HCT116 (cell line): ENCODE measurements around the gene STAT2. TPM values are rescaled to one million over a fixed set of nuclear protein-coding genes. Genes with fewer than 3 reads are reported as not detected.

ENCODE experiments used
- ATAC-seq: fragments of 200-7000 bp; cut with Tn5 transposase; 2 replicates; pipeline ENCODE4 v1.9.1; 2020; ENCODE audit warnings: mild to moderate bottlenecking, moderate library complexity
- BruUV-seq: library from RNA; stranded (reverse); fragments of 400-500 nt; replicated peaks from 2 replicates; lab custom pipeline; 2021; lab: Mats Ljungman, UMichigan
- CTCF ChIA-PET: fragments of 300-600 bp; sonication (Branson Sonifier 250); formaldehyde crosslinking; loops from one replicate; lab custom pipeline; 2021; ENCODE audit warnings: antibody characterized with exemption; lab: Charles Lee
- POLR2A ChIA-PET: fragments of 300-600, 350-600 bp; sonication (Branson Sonifier 250); formaldehyde crosslinking; loops from one replicate; lab custom pipeline; 2021; ENCODE audit warnings: antibody characterized with exemption; lab: Charles Lee
- RAD21 ChIA-PET, 2 experiments: fragments of 300-600 bp; sonication (Branson Sonifier 250); formaldehyde crosslinking; loops; one replicate each; lab custom pipeline; 2023; ENCODE audit warnings: low total read pairs in 2 of 2; ENCODE audit not compliant: uncharacterized antibody in 2 of 2, unreplicated experiment in 2 of 2, low non-redundant PET in 1 of 2; lab: Charles Lee
- DNase-seq: peaks from one replicate; pipeline ENCODE4 v3.0.0-alpha.2; 2010; ENCODE audit warnings: low read depth, low spot score
- H2AFZ ChIP-seq: fragments of 200-600 bp; shearing (Covaris generic), sonication (generic); 2 replicates; pipeline ENCODE4 v1.6.1; 2017; ENCODE audit warnings: low read depth, mixed run types, mixed read lengths, antibody characterized with exemption, low read length; ENCODE audit not compliant: poor library complexity, severe bottlenecking
- H3K27ac ChIP-seq: 2 replicates; pipeline ENCODE4 v1.5.1; 2012; ENCODE audit warnings: low read depth, low read length
- H3K27me3 ChIP-seq: fragments of 200-600 bp; sonication (generic); 2 replicates; pipeline ENCODE4 v1.6.1; 2016; ENCODE audit warnings: mixed run types, low read length, mixed read lengths; ENCODE audit not compliant: insufficient read depth
- H3K36me3 ChIP-seq, 2 experiments: fragments of 200-500 bp in 1 of 2; fragments of 200-600 bp in 1 of 2; sonication (Bioruptor generic) in 1 of 2; sonication (generic) in 1 of 2; 2 replicates each; pipeline versions ENCODE4 v1.5.1 to v1.6.1; 2014 to 2016; ENCODE audit warnings: low read length in 2 of 2, inconsistent platforms in 1 of 2, mixed read lengths in 1 of 2, mixed run types in 1 of 2; ENCODE audit not compliant: insufficient read depth in 2 of 2, control insufficient read depth in 1 of 2
- H3K4me1 ChIP-seq, 2 experiments: fragments of 200-600 bp in 1 of 2; sonication (generic) in 1 of 2; 2 replicates each; pipeline versions ENCODE4 v1.5.1 to v1.6.1; 2012 to 2017; ENCODE audit warnings: low read length in 2 of 2, inconsistent platforms in 1 of 2, mild to moderate bottlenecking in 1 of 2, mixed read lengths in 1 of 2, mixed run types in 1 of 2, moderate library complexity in 1 of 2; ENCODE audit not compliant: insufficient read depth in 2 of 2, control insufficient read depth in 1 of 2
- H3K4me2 ChIP-seq: fragments of 200-600 bp; sonication (generic); 2 replicates; pipeline ENCODE4 v1.6.1; 2017; ENCODE audit warnings: mixed run types, low read length, mixed read lengths
- H3K4me3 ChIP-seq, 2 experiments: fragments of 200-600 bp in 1 of 2; sonication (generic) in 1 of 2; replicated peaks in 1 of 2; 2 replicates each; pipeline ENCODE4 v1.5.1; 2011 to 2016; ENCODE audit warnings: low read length in 2 of 2, control low read depth in 1 of 2, low read depth in 1 of 2, mild to moderate bottlenecking in 1 of 2, mixed read lengths in 1 of 2, mixed run types in 1 of 2
- H3K79me2 ChIP-seq: fragments of 200-600 bp; sonication (generic); 2 replicates; pipeline ENCODE4 v1.6.1; 2017; ENCODE audit warnings: mild to moderate bottlenecking, mixed run types, low read length, moderate library complexity, mixed read lengths; ENCODE audit not compliant: insufficient read depth
- H3K9ac ChIP-seq: fragments of 200-600 bp; sonication (generic); 2 replicates; pipeline ENCODE4 v1.6.1; 2016; ENCODE audit warnings: low read length, mixed read lengths
- H3K9me2 ChIP-seq: fragments of 200-600 bp; sonication (generic), shearing (Covaris generic); 2 replicates; pipeline ENCODE4 v1.6.1; 2017; ENCODE audit warnings: mixed run types, mild to moderate bottlenecking, moderate library complexity; ENCODE audit not compliant: insufficient read depth
- H3K9me3 ChIP-seq, 2 experiments: fragments of 200-500 bp in 1 of 2; fragments of 200-600 bp in 1 of 2; sonication (Bioruptor generic) in 1 of 2; sonication (generic) in 1 of 2; 2 replicates each; pipeline ENCODE4 v1.6.1; 2014 to 2017; ENCODE audit warnings: low read length in 2 of 2, mixed read lengths in 2 of 2, inconsistent platforms in 1 of 2, low read depth in 1 of 2, mild to moderate bottlenecking in 1 of 2, mixed run types in 1 of 2, moderate library complexity in 1 of 2; ENCODE audit not compliant: control insufficient read depth in 1 of 2, insufficient read depth in 1 of 2
- H4K20me1 ChIP-seq: fragments of 200-600 bp; sonication (generic), shearing (Covaris generic); 2 replicates; pipeline ENCODE4 v1.6.1; 2017; ENCODE audit warnings: mixed run types, mild to moderate bottlenecking, moderate library complexity; ENCODE audit not compliant: insufficient read depth
- CBX3 ChIP-seq: IDR thresholded peaks from 2 replicates; pipeline ENCODE4 v1.6.1; 2012; ENCODE audit warnings: low read depth
- CEBPB ChIP-seq: IDR thresholded peaks from 2 replicates; pipeline ENCODE4 v1.6.1; 2012; ENCODE audit warnings: low read depth
- EGR1 ChIP-seq: IDR thresholded peaks from 2 replicates; pipeline ENCODE4 v1.6.1; 2012; ENCODE audit warnings: low read depth
- ELF1 ChIP-seq: IDR thresholded peaks from 2 replicates; pipeline ENCODE4 v1.6.1; 2012; ENCODE audit warnings: low read depth, borderline replicate concordance
- EZH2phosphoT487 ChIP-seq: fragments of 200-600 bp; IDR thresholded peaks from 2 replicates; pipeline ENCODE4 v1.6.1; 2018; ENCODE audit warnings: antibody characterized with exemption, borderline replicate concordance
- JUND ChIP-seq: IDR thresholded peaks from 2 replicates; pipeline ENCODE4 v1.6.1; 2012
- POLR2AphosphoS5 ChIP-seq: IDR thresholded peaks from 2 replicates; pipeline ENCODE4 v1.6.1; 2011; ENCODE audit warnings: mild to moderate bottlenecking, low read depth, low read length, moderate library complexity
- REST ChIP-seq: IDR thresholded peaks from 2 replicates; pipeline ENCODE4 v1.6.1; 2012; ENCODE audit warnings: low read depth
- ZNF274 ChIP-seq: fragments of 200-500 bp; sonication (Bioruptor generic); IDR thresholded peaks from 2 replicates; pipeline ENCODE4 v1.6.1; 2014; ENCODE audit warnings: mild to moderate bottlenecking, low read depth, low read length, inconsistent platforms
- intact Hi-C: fragments of 100-400 bp; cut with micrococcal nuclease; formaldehyde crosslinking; loops from 2 replicates; pipeline ENCODE4 v1.10.0; 2022
- total RNA-seq: library from RNA; stranded (reverse); gene quantifications from one replicate; pipeline ENCODE4 v1.2.1, GENCODE V29; 2021; ENCODE audit not compliant: unreplicated experiment
- TF ChIP-seq, protein P1 (sequence below): IDR thresholded peaks from 2 replicates; pipeline ENCODE4 v1.6.1; 2012

Gene STAT2
- total RNA-seq, 1 experiment from 2014 or later, result 53.1 TPM

DNA sequence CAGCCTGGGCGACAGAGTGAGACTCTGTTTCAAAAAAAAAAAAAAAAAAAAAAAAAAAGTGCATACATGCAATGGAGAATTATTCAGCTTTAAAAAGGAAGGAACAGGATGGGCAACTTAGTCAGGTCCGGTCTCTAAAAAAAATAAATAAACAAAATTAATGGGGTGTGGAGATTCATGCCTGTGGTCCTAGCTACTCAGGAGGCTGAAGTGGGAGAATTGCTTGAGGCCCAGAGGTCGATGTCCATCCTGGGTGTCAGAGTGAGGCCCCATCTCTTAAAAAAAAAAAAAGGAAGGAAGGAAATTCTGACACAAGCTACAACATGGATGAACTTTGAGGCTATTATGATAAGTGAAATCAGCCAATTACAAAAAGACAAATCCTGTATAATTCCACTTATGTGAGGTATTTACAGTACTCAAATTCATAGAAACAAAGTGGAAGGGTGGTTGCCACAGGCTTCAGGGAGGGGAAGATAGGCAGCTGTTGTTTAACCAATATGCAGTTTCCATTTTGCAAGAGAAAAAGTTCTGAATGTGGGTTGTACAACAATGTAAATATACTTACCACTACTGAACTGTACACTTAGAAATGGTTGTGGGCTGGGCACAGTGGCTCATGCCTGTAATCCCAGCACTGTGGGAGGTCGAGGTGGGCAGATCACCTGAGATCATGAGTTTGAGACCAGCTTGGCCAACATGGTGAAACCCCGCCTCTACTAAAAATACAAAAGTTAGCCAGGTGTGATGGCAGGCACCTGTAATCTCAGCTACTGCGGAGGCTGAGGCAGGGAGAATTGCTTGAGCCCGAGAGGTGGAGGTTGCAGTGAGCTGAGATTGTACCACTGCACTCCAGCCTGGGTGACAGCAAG, 15.1 kb upstream of the STAT2 start:
- no peaks in the 10 kb centered on the region for H4K20me1 ChIP-seq
- H3K9me3 ChIP-seq, result no peaks in the 10 kb centered on the region
- POLR2A ChIA-PET, result no interaction called here
- RAD21 ChIA-PET, result interaction anchor here (0.6 to 0.7 kb wide), 3 partner anchors 8 to 101 kb away, joined by 3 read pairs; no protein-coding TSS in a partner anchor
- DNase-seq (no peak), ATAC-seq (no peak)
- intact Hi-C loops, result no loop called here
- no peaks in the 10 kb centered on the region for H3K9me2 ChIP-seq
- TF ChIP-seq EGR1, result no peak
- H3K9ac ChIP-seq, result no peak overlapping the region
- peaks cover 0 to 7% of the 10 kb centered on the region in 2 experiments; a peak in 1 of 4 replicates for H3K4me1 ChIP-seq
- H3K4me2 ChIP-seq, result no peak overlapping the region
- no peak overlapping the region for H3K27ac ChIP-seq
- no peaks in the 10 kb centered on the region for H3K79me2 ChIP-seq
- no peak overlapping the region for H3K4me3 ChIP-seq
- H3K36me3 ChIP-seq, result no peaks in the 10 kb centered on the region
- no TSS peak for BruUV-seq
- CTCF ChIA-PET, result interaction anchor here (1.4 kb wide), 1 partner anchor 15 kb away, joined by 5 read pairs; the partner anchor contains the start of gene STAT2
- H3K27me3 ChIP-seq, result no peaks in the 10 kb centered on the region
- H2AFZ ChIP-seq, result no peak overlapping the region

GRCh38 chr12:56373515-56373914, 13.6 kb upstream of the STAT2 start:
- H3K9me3 ChIP-seq, result no peaks in the 10 kb centered on the region
- no peak for TF ChIP-seq POLR2AphosphoS5
- no peak for TF ChIP-seq REST
- TF ChIP-seq CBX3, result no peak
- no peak for TF ChIP-seq ELF1
- TF ChIP-seq JUND, result no peak
- TF ChIP-seq CEBPB, result no peak
- no peak for TF ChIP-seq ZNF274
- TF ChIP-seq, protein P1, sequence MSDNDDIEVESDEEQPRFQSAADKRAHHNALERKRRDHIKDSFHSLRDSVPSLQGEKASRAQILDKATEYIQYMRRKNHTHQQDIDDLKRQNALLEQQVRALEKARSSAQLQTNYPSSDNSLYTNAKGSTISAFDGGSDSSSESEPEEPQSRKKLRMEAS, result no peak
- no peak for TF ChIP-seq EZH2phosphoT487
- intact Hi-C loops, result no loop called here
- DNase-seq (no peak), ATAC-seq (no peak)
- H2AFZ ChIP-seq, result no peak overlapping the region
- H3K27ac ChIP-seq, result no peak overlapping the region
- H3K4me1 ChIP-seq, result peaks cover 0 to 7% of the 10 kb centered on the region in 2 experiments; a peak in 1 of 4 replicates
- H3K4me2 ChIP-seq, result no peak overlapping the region
- H3K4me3 ChIP-seq, result no peak overlapping the region
- no peaks in the 10 kb centered on the region for H3K36me3 ChIP-seq
- no peaks in the 10 kb centered on the region for H4K20me1 ChIP-seq
- H3K9ac ChIP-seq, result no peak overlapping the region
- ChIA-PET POLR2A (no interaction called here), CTCF (no interaction called here), RAD21 (no interaction called here)
- no peaks in the 10 kb centered on the region for H3K27me3 ChIP-seq
- no peaks in the 10 kb centered on the region for H3K9me2 ChIP-seq
- no TSS peak for BruUV-seq
- H3K79me2 ChIP-seq, result no peaks in the 10 kb centered on the region
